HG03103 (cell line): ENCODE results near the gene EMP3.
"Not testable (repeated sequence)": the region's sequence is repeated elsewhere in the genome, so short reads cannot be mapped to it uniquely, and the experiment has no call there.

Experiments used
- ATAC-seq: cut with Tn5 transposase; IDR thresholded peaks from one replicate; pipeline ENCODE4 v1.9.1; 2021; ENCODE audit warnings: low read depth; ENCODE audit not compliant: unreplicated experiment

EMP3 gene

DNA sequence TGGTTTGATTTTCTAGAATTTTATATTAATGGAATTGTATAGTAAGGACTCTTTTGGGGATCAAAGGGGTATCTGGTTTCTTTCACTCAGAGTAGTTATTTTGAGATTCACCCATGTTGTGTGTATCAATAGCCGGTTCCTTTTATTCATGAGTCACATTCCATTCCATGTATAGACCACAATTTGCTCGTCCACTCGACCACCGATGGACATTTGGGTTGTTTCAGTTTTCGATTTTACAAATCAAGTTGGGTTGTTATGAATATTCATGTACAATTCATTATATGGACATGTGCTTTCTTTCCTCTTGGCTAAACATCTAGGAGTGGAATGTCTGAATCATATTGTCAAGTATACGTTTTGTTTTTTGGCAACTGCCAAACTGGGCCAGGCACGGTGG is 9.6 kb upstream of the EMP3 start:
- ATAC-seq, result no peak

- ATAC-seq, result not testable (repeated sequence)
Measured at GRCh38 chr19:48317708-48317960, 7.7 kb upstream of the EMP3 start.

GRCh38 chr19:48318286-48318987 is 6.9 kb upstream of the EMP3 start:
- ATAC-seq, result no peak

- no peak for ATAC-seq
Measured at GRCh38 chr19:48319647-48320541, 5.5 kb upstream of the EMP3 start.

DNA sequence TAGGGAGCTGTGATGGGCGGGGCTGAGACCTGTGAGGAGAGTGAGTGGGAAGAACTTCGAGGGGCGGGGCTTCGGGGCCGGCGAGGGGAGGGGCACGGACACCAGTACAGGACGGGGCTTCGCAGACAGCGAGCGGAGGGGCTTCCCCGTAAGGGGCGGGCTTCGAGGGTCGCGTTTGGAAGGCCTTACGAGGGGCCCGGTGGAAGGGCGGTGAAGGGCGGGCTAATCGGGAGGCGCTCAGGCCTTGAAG is 4.1 kb upstream of the EMP3 start:
- peak; percentile 48 for ATAC-seq

- peak; percentile 47 for ATAC-seq
Measured at GRCh38 chr19:48321622-48322591, 3.4 kb upstream of the EMP3 start.

DNA sequence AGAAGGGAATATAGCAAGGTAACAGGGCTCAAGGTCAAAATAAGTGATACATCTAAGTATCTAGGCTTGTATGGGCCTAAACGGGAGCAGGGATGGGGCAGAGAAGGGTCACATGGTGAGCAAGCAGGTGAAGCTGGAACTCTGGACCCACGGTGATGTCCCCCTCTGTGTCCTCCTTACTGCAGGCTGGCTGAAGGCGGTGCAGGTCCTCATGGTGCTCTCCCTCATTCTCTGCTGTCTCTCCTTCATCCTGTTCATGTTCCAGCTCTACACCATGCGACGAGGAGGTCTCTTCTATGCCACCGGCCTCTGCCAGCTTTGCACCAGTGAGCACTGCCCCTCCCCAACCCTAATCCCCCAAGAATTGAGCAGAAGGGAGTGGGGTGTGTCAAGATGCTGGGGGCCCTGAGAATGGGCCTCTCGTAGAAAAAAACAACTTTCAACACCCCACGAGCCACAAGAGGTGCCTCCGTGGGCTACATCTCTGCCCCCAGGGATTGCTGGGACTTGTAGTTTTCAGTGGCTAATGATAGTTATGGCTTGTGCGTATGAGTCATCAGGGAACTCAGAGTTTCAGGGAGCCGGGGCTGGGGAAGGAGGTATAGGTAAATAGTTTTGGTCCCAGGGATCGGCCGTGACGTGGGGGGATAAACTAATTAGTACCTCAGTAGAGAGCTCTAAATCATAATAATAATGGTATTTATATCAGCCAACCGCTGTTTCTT is 4.0 kb downstream of the EMP3 start:
- ATAC-seq, result no peak

DNA sequence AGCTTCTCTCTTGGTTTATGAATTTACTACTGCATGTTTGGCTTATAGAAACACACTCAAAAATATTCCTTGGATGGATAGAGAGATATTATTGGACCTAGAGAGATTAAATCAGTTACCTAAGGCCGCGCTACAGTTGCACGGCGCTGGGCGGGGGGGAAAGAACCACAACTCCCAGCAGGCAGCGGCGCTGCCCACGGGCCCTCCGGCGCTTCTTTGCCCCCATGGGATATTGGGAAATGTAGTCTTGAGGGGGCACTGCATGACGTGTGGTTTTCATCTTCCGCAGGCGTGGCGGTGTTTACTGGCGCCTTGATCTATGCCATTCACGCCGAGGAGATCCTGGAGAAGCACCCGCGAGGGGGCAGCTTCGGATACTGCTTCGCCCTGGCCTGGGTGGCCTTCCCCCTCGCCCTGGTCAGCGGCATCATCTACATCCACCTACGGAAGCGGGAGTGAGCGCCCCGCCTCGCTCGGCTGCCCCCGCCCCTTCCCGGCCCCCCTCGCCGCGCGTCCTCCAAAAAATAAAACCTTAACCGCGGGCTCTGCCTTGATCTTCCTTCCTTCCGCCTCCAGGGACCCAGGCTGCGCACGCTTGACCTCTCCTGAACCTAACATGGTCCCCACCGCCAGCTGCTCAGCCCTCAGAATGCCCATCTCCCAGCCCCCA is 4.8 kb downstream of the EMP3 start:
- ATAC-seq, result no peak

- ATAC-seq, result no peak
Measured at GRCh38 chr19:48332351-48332661, 7.0 kb downstream of the EMP3 start.

GRCh38 chr19:48332662-48333466 is 7.5 kb downstream of the EMP3 start:
- ATAC-seq, result peak; percentile 46

DNA sequence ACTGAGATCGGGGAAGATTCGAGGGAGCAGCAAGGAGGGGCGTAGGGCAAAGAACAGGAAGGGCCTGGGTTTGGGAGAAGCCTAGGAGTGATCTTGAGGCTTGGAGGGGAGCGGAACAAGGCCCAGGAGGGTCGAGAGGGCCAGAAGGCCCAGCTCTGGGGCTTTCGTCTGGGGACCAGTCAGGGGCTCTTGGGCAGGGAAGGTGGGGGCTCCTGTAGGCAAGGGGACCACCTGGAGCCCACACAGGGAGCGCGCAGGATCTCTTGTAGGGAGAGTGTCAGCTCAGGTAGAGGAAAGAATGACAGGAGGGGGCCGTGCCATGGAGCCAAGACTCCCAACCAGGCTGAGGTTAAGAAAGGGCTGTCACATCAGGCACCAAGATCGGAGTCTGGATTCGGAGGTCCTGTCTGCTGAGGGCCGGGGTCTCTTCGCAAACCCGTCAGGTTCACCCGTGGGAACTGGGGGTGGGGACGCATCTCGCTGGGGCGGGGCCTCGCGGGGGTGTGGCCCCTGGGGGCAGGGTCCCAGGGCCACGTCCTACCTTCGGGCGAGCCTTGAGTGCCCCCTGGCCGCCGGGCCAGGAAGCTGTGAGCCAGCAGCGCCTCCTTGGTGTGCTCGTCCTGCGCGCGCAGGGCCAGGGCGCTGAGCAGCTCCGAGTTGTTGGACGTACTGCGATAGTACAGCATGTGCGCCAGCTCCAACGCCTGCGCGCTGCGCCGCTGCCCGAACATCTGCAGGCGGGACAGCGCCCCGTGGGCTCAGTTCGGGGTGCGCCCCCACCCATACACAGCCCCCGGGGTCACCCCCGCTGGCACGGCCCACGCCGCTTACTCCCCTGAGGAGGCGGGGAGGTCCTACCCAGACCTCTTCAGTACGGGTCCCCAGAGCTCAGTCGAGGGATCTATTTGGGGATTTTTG is 8.4 kb downstream of the EMP3 start:
- ATAC-seq, result peak; percentile 47

DNA sequence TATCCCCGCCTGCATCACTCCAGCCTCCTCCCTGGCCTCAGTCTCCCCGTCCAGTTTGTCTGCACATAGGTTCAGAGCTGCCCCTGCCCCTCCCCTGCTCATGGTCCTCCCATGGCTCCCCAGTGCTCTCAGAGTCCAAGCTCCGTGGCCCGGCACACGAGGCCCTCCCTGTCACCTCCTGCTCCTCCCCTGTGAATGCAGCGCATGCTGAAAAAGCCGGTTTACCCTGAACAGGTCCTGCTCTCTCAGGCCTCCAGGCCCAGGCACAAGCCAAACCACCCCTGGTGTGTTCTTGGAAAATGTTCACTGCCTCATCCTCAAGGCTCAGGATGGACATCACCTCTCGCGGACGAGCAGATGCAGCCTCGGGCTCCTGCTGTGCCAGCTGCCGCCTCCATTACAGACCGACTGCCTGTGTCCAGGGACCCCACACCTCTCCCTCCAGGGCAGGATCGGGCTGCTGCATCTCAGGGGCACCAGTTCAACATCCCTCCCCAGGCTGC is 13.0 kb downstream of the EMP3 start:
- ATAC-seq, result no peak

DNA sequence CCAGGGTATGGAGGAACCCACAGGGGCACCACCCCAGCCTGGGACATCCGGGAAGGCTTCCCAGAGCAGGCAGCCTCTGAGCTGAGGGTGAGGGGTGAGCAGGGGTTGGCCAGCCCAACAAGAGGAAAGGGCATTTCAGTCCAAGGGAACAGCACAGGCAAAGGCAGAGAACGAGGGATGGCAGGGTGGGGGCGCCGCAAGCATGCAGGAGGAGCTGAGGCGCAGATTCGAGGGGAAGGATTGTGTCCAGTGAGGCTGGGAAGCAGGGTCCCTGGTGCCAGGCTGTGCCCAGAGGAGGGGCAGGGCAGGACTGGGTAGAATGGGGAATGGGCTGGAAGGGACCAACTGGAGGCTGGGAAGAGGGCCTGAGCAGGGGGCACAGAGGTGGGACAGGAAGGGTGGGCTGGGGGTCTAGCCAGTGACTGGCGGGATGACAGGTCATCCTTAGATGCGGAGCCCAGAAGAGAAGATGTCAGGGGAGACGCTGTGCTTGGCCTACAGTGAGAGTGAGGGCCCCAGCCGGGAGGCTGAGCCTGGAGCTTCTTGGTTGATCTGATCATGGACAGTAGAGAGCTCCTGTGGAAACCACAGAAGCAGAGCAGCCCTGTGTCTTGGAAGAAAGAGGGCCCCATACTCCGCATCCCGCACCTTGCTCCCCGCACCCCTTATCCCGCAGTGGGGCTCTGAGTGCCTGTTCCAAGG is 13.6 kb downstream of the EMP3 start:
- ATAC-seq, result no peak

- no peak for ATAC-seq
Measured at GRCh38 chr19:48340995-48341394, 15.6 kb downstream of the EMP3 start.

DNA sequence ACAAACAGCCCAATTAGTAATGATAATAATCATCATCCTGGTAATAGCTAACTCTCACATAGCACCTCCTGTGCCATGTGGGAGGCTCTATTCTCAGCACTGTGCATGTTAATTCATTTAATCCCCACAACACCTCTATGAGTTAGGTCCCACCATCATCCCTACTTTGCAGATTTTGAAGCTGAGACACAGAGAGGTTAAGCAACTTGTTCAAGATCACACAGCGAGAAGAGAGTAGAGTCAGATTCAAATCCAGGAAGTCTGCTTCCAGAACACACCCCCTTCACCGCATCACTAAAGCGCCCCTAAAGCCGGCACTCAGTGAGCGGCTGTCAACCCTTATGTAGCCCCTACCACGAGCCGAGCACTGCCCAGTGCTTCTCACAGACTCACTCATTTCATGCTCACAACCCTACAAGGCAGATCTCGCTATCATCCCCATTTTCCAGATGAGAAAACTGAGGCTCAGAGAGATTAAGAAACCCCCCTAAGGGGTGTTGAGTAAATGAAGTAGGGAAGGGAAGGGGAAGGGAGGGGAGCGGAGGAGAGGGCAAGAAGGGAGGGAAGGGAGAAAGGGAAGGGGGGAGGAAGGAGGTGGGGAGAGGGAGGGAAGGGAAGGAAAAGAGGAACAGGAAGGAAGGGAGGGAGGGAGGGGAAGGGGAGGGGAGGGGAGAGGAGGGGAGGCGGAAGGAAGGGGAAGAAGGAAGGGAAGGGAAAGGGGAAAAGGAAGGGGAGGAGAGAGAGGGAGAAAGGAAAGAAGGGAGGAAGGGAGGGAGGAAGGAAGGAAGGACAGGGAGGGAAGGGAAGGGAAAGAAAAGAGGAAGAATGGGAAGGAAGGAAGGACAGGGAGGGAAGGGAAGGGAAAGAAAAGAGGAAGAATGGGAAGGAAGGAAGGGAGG is 16.4 kb downstream of the EMP3 start:
- ATAC-seq, result no peak

- ATAC-seq, result no peak
Measured at GRCh38 chr19:48342414-48342738, 17.0 kb downstream of the EMP3 start.
